ENCODE measurements around the gene GRAMD1A.

GRCh38 chr19:34988119-34988518 is 12.0 kb upstream of the GRAMD1A start:
- TF ChIP-seq CTCF (IDR thresholded peaks at IDR 0.05) (no peak), POLR2AphosphoS5 (IDR thresholded peaks at IDR 0.05) (no peak)

All from breast epithelium (tissue), 3 donors.